ENCODE results near the gene SLC39A3. TPM values are rescaled to one million over a fixed set of nuclear protein-coding genes. Genes with fewer than 3 reads are reported as not detected.
A peak's percentile ranks its signal among the peaks of the same experiment; 100 is the strongest.

Gene SLC39A3
- total RNA-seq, 2 experiments from 2014 or later = 7.6 to 7.9 TPM

DNA sequence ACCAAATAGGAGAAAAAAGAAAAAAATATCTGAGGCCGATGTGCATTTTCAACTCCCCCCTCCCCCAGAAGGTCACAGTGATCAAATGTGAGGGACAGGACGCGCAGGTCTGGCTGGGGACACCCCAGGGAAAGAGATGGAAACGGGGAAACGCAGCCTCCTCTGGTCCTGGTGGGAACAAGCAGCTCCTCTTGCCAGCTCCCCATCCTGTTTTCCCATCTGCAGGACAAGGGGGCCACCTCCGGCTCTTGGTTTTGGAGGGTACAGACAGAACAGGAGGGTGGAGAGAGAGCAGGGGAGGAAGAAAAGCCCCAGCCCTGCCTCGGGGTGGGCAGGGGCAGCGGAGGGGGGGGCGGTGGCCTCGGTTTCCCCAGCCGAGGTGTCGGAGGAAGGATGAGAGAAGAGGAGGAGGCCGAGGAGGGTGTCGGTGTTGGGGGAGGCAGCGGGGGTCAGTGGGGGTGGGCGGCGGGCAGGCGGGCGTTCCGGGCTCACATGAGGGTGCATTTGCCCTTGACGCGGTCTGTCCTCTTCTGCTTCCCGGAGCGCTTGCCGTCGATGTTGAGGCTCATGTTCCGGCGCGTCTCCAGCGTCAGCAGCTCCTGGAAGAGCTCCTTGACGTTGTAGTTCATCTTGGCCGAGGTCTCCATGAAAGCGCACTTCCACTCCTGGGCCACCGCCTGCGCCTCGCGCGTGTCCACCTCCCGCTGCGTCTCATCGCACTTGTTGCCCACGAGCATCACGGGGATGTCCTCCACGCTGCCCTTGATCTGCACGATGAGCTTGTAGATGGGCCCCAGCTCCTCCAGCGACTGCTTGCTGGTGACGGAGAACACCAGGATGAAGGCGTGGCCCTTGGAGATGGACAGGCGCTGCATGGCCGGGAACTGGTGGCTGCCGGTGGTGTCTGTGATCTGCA lies 22.8 kb downstream of the SLC39A3 start:
- no peak overlapping the region for H3K27ac Mint-ChIP-seq
- peaks cover 17% of the 10 kb centered on the region for H3K4me1 Mint-ChIP-seq (ENCODE audit: low read depth)
- H3K4me3 ChIP-seq (ENCODE audit: low read length) = no peak overlapping the region
- ChIA-PET POLR2A (no interaction called here), CTCF (no interaction called here)
- peaks cover 19 to 23% of the 10 kb centered on the region in 2 experiments for H3K27me3 ChIP-seq (ENCODE audit: control insufficient read depth in 1 of 2, insufficient read depth in 2 of 2, low read length in 2 of 2)
- H3K9me3 Mint-ChIP-seq = peaks cover 5% of the 10 kb centered on the region
- peaks cover 16% of the 10 kb centered on the region for H3K27me3 Mint-ChIP-seq
- H3K36me3 ChIP-seq (ENCODE audit: insufficient read depth, low read length) = no peaks in the 10 kb centered on the region
- peaks cover 11% of the 10 kb centered on the region for H3K4me1 ChIP-seq (ENCODE audit: insufficient read depth, low read length)
- ATAC-seq (ENCODE audit: poor library complexity) (no peak), DNase-seq (no peak)
- H3K36me3 Mint-ChIP-seq (ENCODE audit: low read depth) = no peaks in the 10 kb centered on the region
- peaks cover 0 to 40% of the 10 kb centered on the region in 2 experiments for H3K9me3 ChIP-seq (ENCODE audit: control insufficient read depth in 1 of 2, insufficient read depth in 1 of 2, low read length in 2 of 2)
- TF ChIP-seq, protein P1, sequence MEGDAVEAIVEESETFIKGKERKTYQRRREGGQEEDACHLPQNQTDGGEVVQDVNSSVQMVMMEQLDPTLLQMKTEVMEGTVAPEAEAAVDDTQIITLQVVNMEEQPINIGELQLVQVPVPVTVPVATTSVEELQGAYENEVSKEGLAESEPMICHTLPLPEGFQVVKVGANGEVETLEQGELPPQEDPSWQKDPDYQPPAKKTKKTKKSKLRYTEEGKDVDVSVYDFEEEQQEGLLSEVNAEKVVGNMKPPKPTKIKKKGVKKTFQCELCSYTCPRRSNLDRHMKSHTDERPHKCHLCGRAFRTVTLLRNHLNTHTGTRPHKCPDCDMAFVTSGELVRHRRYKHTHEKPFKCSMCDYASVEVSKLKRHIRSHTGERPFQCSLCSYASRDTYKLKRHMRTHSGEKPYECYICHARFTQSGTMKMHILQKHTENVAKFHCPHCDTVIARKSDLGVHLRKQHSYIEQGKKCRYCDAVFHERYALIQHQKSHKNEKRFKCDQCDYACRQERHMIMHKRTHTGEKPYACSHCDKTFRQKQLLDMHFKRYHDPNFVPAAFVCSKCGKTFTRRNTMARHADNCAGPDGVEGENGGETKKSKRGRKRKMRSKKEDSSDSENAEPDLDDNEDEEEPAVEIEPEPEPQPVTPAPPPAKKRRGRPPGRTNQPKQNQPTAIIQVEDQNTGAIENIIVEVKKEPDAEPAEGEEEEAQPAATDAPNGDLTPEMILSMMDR (IDR thresholded peaks at IDR 0.05) = no peak
- H3K4me3 Mint-ChIP-seq = no peak overlapping the region
- intact Hi-C loops (cut with DNase I, micrococcal nuclease) = no loop called here
- no peak overlapping the region for H3K27ac ChIP-seq (ENCODE audit: low read depth in 1 of 2, low read length in 2 of 2)

GRCh38 chr19:2716275-2716650 lies 23.6 kb downstream of the SLC39A3 start:
- H3K36me3 ChIP-seq (ENCODE audit: insufficient read depth, low read length) = no peaks in the 10 kb centered on the region
- TF ChIP-seq, protein P1 (IDR thresholded peaks at IDR 0.05) = no peak
- H3K9me3 ChIP-seq (ENCODE audit: control insufficient read depth in 1 of 2, insufficient read depth in 1 of 2, low read length in 2 of 2) = peaks cover 0 to 34% of the 10 kb centered on the region in 2 experiments
- Mint-ChIP-seq H3K4me1 (ENCODE audit: low read depth) (peaks cover 25% of the 10 kb centered on the region), H3K4me3 (no peak overlapping the region), H3K27ac (no peak overlapping the region), H3K9me3 (peaks cover 5% of the 10 kb centered on the region), H3K27me3 (peaks cover 11% of the 10 kb centered on the region), H3K36me3 (ENCODE audit: low read depth) (no peaks in the 10 kb centered on the region)
- ChIA-PET POLR2A (no interaction called here), CTCF (no interaction called here)
- no peak overlapping the region for H3K27ac ChIP-seq (ENCODE audit: low read depth in 1 of 2, low read length in 2 of 2)
- intact Hi-C loops (cut with DNase I, micrococcal nuclease) = no loop called here
- ATAC-seq (ENCODE audit: poor library complexity) = no peak
- no peak overlapping the region for H3K4me3 ChIP-seq (ENCODE audit: low read length)
- H3K27me3 ChIP-seq (ENCODE audit: control insufficient read depth in 1 of 2, insufficient read depth in 2 of 2, low read length in 2 of 2) = peaks cover 13 to 17% of the 10 kb centered on the region in 2 experiments
- DNase-seq = peak in 1 of 14 experiments; percentile 13
- peaks cover 8% of the 10 kb centered on the region for H3K4me1 ChIP-seq (ENCODE audit: insufficient read depth, low read length)

DNA sequence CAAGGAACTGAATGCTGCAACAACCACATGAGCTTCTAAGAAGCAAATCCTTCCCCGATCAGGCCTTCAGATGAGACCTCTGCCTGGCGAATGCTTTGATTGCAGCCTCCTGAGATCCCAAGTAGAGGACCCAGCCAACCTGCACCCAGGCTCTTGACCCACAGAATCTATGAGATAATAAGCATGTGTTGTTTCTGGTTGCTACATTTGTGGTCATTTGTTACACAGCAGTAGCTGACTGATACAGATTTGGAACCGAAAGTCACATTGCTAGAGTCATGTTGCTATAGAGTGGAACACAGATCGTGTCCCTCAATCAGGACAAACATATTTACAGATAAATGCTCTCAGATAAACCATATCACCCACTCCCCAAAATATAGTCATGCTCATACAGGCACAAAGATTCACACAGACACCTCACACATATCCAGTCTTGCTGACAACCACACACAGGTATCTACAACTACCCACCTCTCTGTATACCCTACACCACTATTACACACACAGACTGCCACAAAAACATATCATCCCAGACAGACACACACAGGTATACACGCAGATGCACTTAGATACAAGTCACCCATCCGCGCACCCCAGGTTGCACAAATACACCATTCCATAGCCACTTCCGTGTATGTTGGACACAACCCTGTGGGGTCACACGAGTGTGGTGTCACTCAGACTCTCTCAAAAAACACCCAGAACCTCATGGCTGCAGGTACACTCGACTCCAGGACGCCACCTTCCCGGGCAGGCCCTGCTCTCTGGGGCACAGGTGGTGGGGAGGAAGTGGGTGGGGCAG lies 24.1 kb downstream of the SLC39A3 start:
- intact Hi-C loops (cut with DNase I, micrococcal nuclease) = no loop called here
- TF ChIP-seq, protein P1 (IDR thresholded peaks at IDR 0.05) = no peak

More for the DNA sequence above, 24.1 kb downstream of the SLC39A3 start:
- ChIA-PET CTCF (no interaction called here), POLR2A (no interaction called here)
- H3K27me3 ChIP-seq (ENCODE audit: control insufficient read depth in 1 of 2, insufficient read depth in 2 of 2, low read length in 2 of 2) = peaks cover 12 to 16% of the 10 kb centered on the region in 2 experiments
- no peak for ATAC-seq (ENCODE audit: poor library complexity)
- no peak overlapping the region for H3K4me3 ChIP-seq (ENCODE audit: low read length)
- no peak overlapping the region for H3K27ac ChIP-seq (ENCODE audit: low read depth in 1 of 2, low read length in 2 of 2)
- no peak for DNase-seq
- Mint-ChIP-seq H3K4me1 (ENCODE audit: low read depth) (peaks cover 26% of the 10 kb centered on the region), H3K27ac (no peak overlapping the region), H3K36me3 (ENCODE audit: low read depth) (no peaks in the 10 kb centered on the region), H3K27me3 (peaks cover 11% of the 10 kb centered on the region), H3K9me3 (peaks cover 5% of the 10 kb centered on the region), H3K4me3 (no peak overlapping the region)
- no peaks in the 10 kb centered on the region for H3K36me3 ChIP-seq (ENCODE audit: insufficient read depth, low read length)
- H3K4me1 ChIP-seq (ENCODE audit: insufficient read depth, low read length) = peaks cover 9% of the 10 kb centered on the region
- H3K9me3 ChIP-seq (ENCODE audit: control insufficient read depth in 1 of 2, insufficient read depth in 1 of 2, low read length in 2 of 2) = peaks cover 0 to 34% of the 10 kb centered on the region in 2 experiments
